PC-3 (cell line): ENCODE data around the gene SDF2. TPM values are rescaled to one million over a fixed set of nuclear protein-coding genes. Genes with fewer than 3 reads are reported as not detected.

Source experiments
- ATAC-seq: fragments of 200-7000 bp; cut with Tn5 transposase; 2 replicates; pipeline ENCODE4 v1.9.1; 2020; ENCODE audit warnings: mild to moderate bottlenecking, moderate library complexity
- BruUV-seq: library from RNA; stranded (reverse); fragments of 400-500 nt; replicated peaks from 2 replicates; lab custom pipeline; 2021; lab: Mats Ljungman, UMichigan
- CTCF ChIA-PET: fragments of 300-600 bp; sonication (Branson Sonifier 250); formaldehyde crosslinking; loops from one replicate; lab custom pipeline; 2022; ENCODE audit warnings: antibody characterized with exemption; lab: Charles Lee
- POLR2A ChIA-PET: fragments of 300-600 bp; sonication (Branson Sonifier 250); formaldehyde crosslinking; loops from one replicate; lab custom pipeline; 2022; ENCODE audit warnings: antibody characterized with exemption; ENCODE audit not compliant: unreplicated experiment; lab: Charles Lee
- DNase-seq: peaks from one replicate; pipeline ENCODE4 v3.0.0-alpha.2; 2015
- H2AFZ ChIP-seq: fragments of 300-600 bp; sonication (generic); 2 replicates; pipeline ENCODE4 v1.6.0; 2016; ENCODE audit warnings: antibody characterized with exemption, low read length
- H3F3A ChIP-seq: fragments of 300-600 bp; sonication (generic); one replicate; pipeline ENCODE4 v1.6.0; 2017; ENCODE audit warnings: antibody characterized with exemption, low read length, control low read depth, mild to moderate bottlenecking; ENCODE audit not compliant: unreplicated experiment
- H3K27ac ChIP-seq: fragments of 300-600 bp; sonication (generic); 2 replicates; pipeline ENCODE4 v1.5.1; 2016; ENCODE audit warnings: mild to moderate bottlenecking, low read length
- H3K27me3 ChIP-seq: fragments of 300-600 bp; sonication (generic); 2 replicates; pipeline ENCODE4 v1.6.1; 2016; ENCODE audit warnings: low read length, mixed read lengths
- H3K36me3 ChIP-seq: fragments of 300-600 bp; sonication (generic); 2 replicates; pipeline ENCODE4 v1.6.1; 2016; ENCODE audit warnings: low read depth, mixed run types, low read length, mixed read lengths
- H3K4me1 ChIP-seq: fragments of 300-600 bp; sonication (generic); 2 replicates; pipeline ENCODE4 v1.5.1; 2016; ENCODE audit warnings: low read length; ENCODE audit not compliant: insufficient read depth
- H3K4me2 ChIP-seq: fragments of 300-600 bp; sonication (generic); 2 replicates; pipeline ENCODE4 v1.6.0; 2016; ENCODE audit warnings: low read length
- H3K4me3 ChIP-seq: fragments of 300-600 bp; sonication (generic); 2 replicates; pipeline ENCODE4 v1.5.1; 2016; ENCODE audit warnings: mild to moderate bottlenecking, low read length, mixed read lengths
- H3K79me2 ChIP-seq: fragments of 300-600 bp; sonication (generic); 2 replicates; pipeline ENCODE4 v1.6.1; 2017; ENCODE audit warnings: low read length, mixed read lengths
- H3K9ac ChIP-seq: fragments of 300-600 bp; sonication (generic); 2 replicates; pipeline ENCODE4 v1.6.0; 2016; ENCODE audit warnings: mild to moderate bottlenecking, low read length
- H3K9me2 ChIP-seq: fragments of 300-600 bp; sonication (generic); replicated peaks from 2 replicates; pipeline ENCODE4 v1.6.1; 2016; ENCODE audit warnings: mixed run types, low read length, mixed read lengths
- H3K9me3 ChIP-seq: fragments of 300-600 bp; sonication (generic); 2 replicates; pipeline ENCODE4 v1.6.1; 2016; ENCODE audit warnings: low read length, mixed read lengths
- H4K20me1 ChIP-seq: fragments of 300-600 bp; sonication (generic); 2 replicates; pipeline ENCODE4 v1.6.1; 2016; ENCODE audit warnings: low read length, mixed read lengths
- CTCF ChIP-seq: fragments of 300-600 bp; sonication (generic); conservative IDR thresholded peaks from 2 replicates; pipeline ENCODE4 v1.5.1; 2017; ENCODE audit warnings: antibody characterized with exemption, low read depth, mild to moderate bottlenecking, low read length
- EZH2 ChIP-seq: fragments of 300-600 bp; sonication (generic); IDR thresholded peaks from one replicate; pipeline ENCODE4 v1.6.1; 2017; ENCODE audit warnings: antibody characterized with exemption, mild to moderate bottlenecking, low read length; ENCODE audit not compliant: unreplicated experiment
- EZH2phosphoT487 ChIP-seq: fragments of 300-600 bp; sonication (generic); IDR thresholded peaks from 2 replicates; pipeline ENCODE4 v1.6.1; 2018; ENCODE audit warnings: mild to moderate bottlenecking, antibody characterized with exemption, low read length, borderline replicate concordance
- intact Hi-C: fragments of 100-400 bp; cut with micrococcal nuclease; formaldehyde crosslinking; loops from 2 replicates; pipeline ENCODE4 v1.9.0; 2023
- total RNA-seq: library from RNA; depleted of rRNA; stranded (reverse); fragments of >200 nt; gene quantifications from 2 replicates; pipeline ENCODE4 v1.2.3, GENCODE V29; 2014

The SDF2 gene
- total RNA-seq, 1 experiment from 2014 or later = 34.0 TPM

- Histone ChIP-seq H3K27me3 (no peaks in the 10 kb centered on the region), H3K9ac (no peak overlapping the region), H3K4me2 (no peak overlapping the region), H2AFZ (no peak overlapping the region), H3K79me2 (no peaks in the 10 kb centered on the region), H3K9me3 (no peaks in the 10 kb centered on the region), H3K9me2 (no peaks in the 10 kb centered on the region), H4K20me1 (no peaks in the 10 kb centered on the region), H3K4me3 (no peak overlapping the region), H3K36me3 (no peaks in the 10 kb centered on the region), H3K27ac (no peak overlapping the region), H3K4me1 (no peaks in the 10 kb centered on the region; the same call in 1 of the 2 replicates), H3F3A (no peaks in the 10 kb centered on the region)
- intact Hi-C loops = no loop called here
- ChIA-PET POLR2A (interaction anchor here (0.8 kb wide), 1 partner anchor 1287 kb away, joined by 3 read pairs; no protein-coding TSS in a partner anchor), CTCF (no interaction called here)
- no peak for ATAC-seq
- no TSS peak for BruUV-seq
- no peak for TF ChIP-seq CTCF
- TF ChIP-seq EZH2 = no peak
- TF ChIP-seq EZH2phosphoT487 = no peak
- no peak for DNase-seq
Measured at GRCh38 chr17:28707339-28707720, 45.6 kb upstream of the SDF2 start.

- no peak for ATAC-seq
- H3F3A ChIP-seq = no peaks in the 10 kb centered on the region
- ChIA-PET POLR2A (interaction anchor here (0.8 kb wide), 1 partner anchor 1287 kb away, joined by 3 read pairs; no protein-coding TSS in a partner anchor), CTCF (no interaction called here)
- H3K27ac ChIP-seq = no peak overlapping the region
- H3K4me1 ChIP-seq = no peaks in the 10 kb centered on the region; the same call in 1 of the 2 replicates
- no peaks in the 10 kb centered on the region for H3K27me3 ChIP-seq
- no peaks in the 10 kb centered on the region for H3K79me2 ChIP-seq
- intact Hi-C loops = no loop called here
- no peak overlapping the region for H3K4me3 ChIP-seq
- no peaks in the 10 kb centered on the region for H3K36me3 ChIP-seq
- H3K9ac ChIP-seq = no peak overlapping the region
- H3K4me2 ChIP-seq = no peak overlapping the region
- no TSS peak for BruUV-seq
- H3K9me2 ChIP-seq = no peaks in the 10 kb centered on the region
- H3K9me3 ChIP-seq = no peaks in the 10 kb centered on the region
- H2AFZ ChIP-seq = no peak overlapping the region
- no peak for DNase-seq
- H4K20me1 ChIP-seq = no peaks in the 10 kb centered on the region
- TF ChIP-seq EZH2phosphoT487 (no peak), EZH2 (no peak), CTCF (no peak)
Measured at GRCh38 chr17:28706471-28707338, 45.0 kb upstream of the SDF2 start.
